GM19351 (cell line): ENCODE measurements around the gene NEURL1.

ENCODE experiments used
- ATAC-seq: cut with Tn5 transposase; IDR thresholded peaks from one replicate; pipeline ENCODE4 v1.9.1; 2021; ENCODE audit warnings: mild to moderate bottlenecking, moderate library complexity; ENCODE audit not compliant: unreplicated experiment

NEURL1 gene

GRCh38 chr10:103638948-103639347, 145.4 kb downstream of the NEURL1 start:
- ATAC-seq = no peak

DNA sequence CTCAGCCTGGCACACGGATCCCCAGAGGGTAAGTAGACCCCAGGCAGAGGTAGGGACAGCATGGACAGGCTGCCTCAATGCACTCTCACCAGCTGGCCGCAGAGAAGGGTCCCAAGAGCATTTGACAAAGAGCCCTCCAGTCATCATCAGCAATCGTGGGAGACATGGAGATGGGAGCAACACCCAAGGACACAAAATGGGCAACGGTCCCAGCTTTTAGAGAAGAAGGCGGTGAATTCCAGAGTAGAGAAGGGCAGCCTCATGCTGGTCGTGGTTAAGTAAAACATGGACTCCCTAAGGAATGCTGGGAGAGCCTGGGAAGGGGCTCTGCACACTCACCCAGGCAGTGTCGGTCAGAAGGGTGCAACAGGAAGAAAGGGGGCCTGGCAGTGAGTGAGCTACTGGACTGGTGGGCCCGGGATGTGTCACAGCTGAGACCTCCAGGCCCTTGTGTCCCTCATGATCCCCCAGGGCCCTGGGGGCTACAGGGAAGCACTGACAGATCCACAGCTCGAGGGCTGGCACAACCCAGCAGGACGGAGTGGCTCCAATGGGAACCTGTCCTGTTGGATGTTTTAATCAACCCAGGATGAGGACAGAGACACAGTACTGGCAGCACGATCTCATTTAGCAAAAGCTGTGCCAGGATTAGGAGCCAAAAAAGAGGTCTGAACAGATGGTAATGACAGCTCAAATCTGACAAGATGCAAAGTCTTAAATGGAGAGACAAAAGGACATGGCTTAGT, 147.1 kb downstream of the NEURL1 start:
- ATAC-seq = no peak

DNA sequence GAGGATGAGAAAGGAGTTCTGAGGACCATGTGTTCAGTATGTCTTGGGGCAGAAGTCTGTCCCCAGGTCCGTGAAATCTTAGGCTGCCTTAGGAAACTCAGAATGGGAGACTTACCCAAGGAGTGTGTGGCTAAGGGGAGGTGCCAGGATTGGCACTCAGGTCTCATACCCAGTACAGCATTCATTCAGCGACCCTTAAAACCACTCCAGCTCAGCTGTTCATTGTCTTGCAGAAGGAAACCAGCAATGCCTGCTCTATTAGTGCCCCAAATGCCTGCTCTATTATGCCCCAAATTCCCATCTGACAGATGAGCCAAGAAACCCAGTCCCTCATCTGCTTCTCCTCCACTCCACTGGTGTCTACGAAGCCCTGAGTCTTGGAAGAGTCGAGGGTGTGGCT, 147.8 kb downstream of the NEURL1 start:
- no peak for ATAC-seq
